ENCODE results near the gene HCST.

Gene HCST

GRCh38 chr19:35911173-35911572 lies 8.8 kb downstream of the HCST start:
- no peak for TF ChIP-seq CTCF (IDR thresholded peaks at IDR 0.05; ENCODE audit: control insufficient read depth, insufficient read depth, low read depth, low read length, missing control alignments)
- no peak overlapping the region for H3K4me3 ChIP-seq (ENCODE audit: control insufficient read depth, low read depth, low read length)
- no peak for DNase-seq (ENCODE audit: low read depth)

GRCh38 chr19:35911790-35912189 lies 9.5 kb downstream of the HCST start:
- no peak for DNase-seq (ENCODE audit: low read depth)
- no peak overlapping the region for H3K4me3 ChIP-seq (ENCODE audit: control insufficient read depth, low read depth, low read length)
- TF ChIP-seq CTCF (IDR thresholded peaks at IDR 0.05; ENCODE audit: control insufficient read depth, insufficient read depth, low read depth, low read length, missing control alignments): no peak

GRCh38 chr19:35913589-35913988 lies 11.3 kb downstream of the HCST start:
- TF ChIP-seq CTCF (IDR thresholded peaks at IDR 0.05; ENCODE audit: control insufficient read depth, insufficient read depth, low read depth, low read length, missing control alignments): no peak
- no peak for DNase-seq (ENCODE audit: low read depth)
- H3K4me3 ChIP-seq (ENCODE audit: control insufficient read depth, low read depth, low read length): no peak overlapping the region

GRCh38 chr19:35915443-35915842 lies 13.1 kb downstream of the HCST start:
- TF ChIP-seq CTCF (IDR thresholded peaks at IDR 0.05; ENCODE audit: control insufficient read depth, insufficient read depth, low read depth, low read length, missing control alignments): no peak
- DNase-seq (ENCODE audit: low read depth): no peak
- no peak overlapping the region for H3K4me3 ChIP-seq (ENCODE audit: control insufficient read depth, low read depth, low read length)

- no peak overlapping the region for H3K4me3 ChIP-seq (ENCODE audit: control insufficient read depth, low read depth, low read length)
- DNase-seq (ENCODE audit: low read depth): no peak
- TF ChIP-seq CTCF (IDR thresholded peaks at IDR 0.05; ENCODE audit: control insufficient read depth, insufficient read depth, low read depth, low read length, missing control alignments): no peak
Observed at GRCh38 chr19:35919306-35919705, 17.0 kb downstream of the HCST start.

- TF ChIP-seq CTCF (IDR thresholded peaks at IDR 0.05; ENCODE audit: control insufficient read depth, insufficient read depth, low read depth, low read length, missing control alignments): no peak
- DNase-seq (ENCODE audit: low read depth): no peak
- no peak overlapping the region for H3K4me3 ChIP-seq (ENCODE audit: control insufficient read depth, low read depth, low read length)
Observed at GRCh38 chr19:35921012-35921411, 18.7 kb downstream of the HCST start.

GRCh38 chr19:35925501-35925900 lies 23.2 kb downstream of the HCST start:
- H3K4me3 ChIP-seq (ENCODE audit: control insufficient read depth, low read depth, low read length): no peak overlapping the region
- TF ChIP-seq CTCF (IDR thresholded peaks at IDR 0.05; ENCODE audit: control insufficient read depth, insufficient read depth, low read depth, low read length, missing control alignments): no peak
- DNase-seq (ENCODE audit: low read depth): no peak

Measured in AG09309 (cell line).